ENCODE measurements around the gene PLD5.
"Not testable (repeated sequence)": the region's sequence is repeated elsewhere in the genome, so short reads cannot be mapped to it uniquely, and the experiment has no call there.

- TF ChIP-seq CTCF, POLR2A (IDR thresholded peaks at IDR 0.05): not testable (repeated sequence)
Measured at GRCh38 chr1:242097283-242097682, 427.2 kb downstream of the PLD5 start.

Measured in body of pancreas (tissue), 4 donors.